GM12864 (cell line): ENCODE data around the gene NEK11.

Source experiments
- DNase-seq: peaks from one replicate; pipeline ENCODE4 v3.0.0-alpha.2; 2011; ENCODE audit warnings: low read depth
- H3K4me3 ChIP-seq: 2 replicates; pipeline ENCODE4 v1.5.1; 2011; ENCODE audit warnings: mild to moderate bottlenecking, low read depth, low read length, control low read depth
- TF ChIP-seq, protein P1 (sequence below): IDR thresholded peaks from 2 replicates; pipeline ENCODE4 v1.5.1; 2011; ENCODE audit warnings: low read depth, mild to moderate bottlenecking, moderate library complexity, low read length, control low read depth, inconsistent platforms; ENCODE audit errors: missing control alignments

NEK11 gene

GRCh38 chr3:131114256-131114655, 87.6 kb downstream of the NEK11 start:
- H3K4me3 ChIP-seq: no peak overlapping the region
- no peak for DNase-seq

GRCh38 chr3:131125684-131126083, 99.0 kb downstream of the NEK11 start:
- TF ChIP-seq, protein P1, sequence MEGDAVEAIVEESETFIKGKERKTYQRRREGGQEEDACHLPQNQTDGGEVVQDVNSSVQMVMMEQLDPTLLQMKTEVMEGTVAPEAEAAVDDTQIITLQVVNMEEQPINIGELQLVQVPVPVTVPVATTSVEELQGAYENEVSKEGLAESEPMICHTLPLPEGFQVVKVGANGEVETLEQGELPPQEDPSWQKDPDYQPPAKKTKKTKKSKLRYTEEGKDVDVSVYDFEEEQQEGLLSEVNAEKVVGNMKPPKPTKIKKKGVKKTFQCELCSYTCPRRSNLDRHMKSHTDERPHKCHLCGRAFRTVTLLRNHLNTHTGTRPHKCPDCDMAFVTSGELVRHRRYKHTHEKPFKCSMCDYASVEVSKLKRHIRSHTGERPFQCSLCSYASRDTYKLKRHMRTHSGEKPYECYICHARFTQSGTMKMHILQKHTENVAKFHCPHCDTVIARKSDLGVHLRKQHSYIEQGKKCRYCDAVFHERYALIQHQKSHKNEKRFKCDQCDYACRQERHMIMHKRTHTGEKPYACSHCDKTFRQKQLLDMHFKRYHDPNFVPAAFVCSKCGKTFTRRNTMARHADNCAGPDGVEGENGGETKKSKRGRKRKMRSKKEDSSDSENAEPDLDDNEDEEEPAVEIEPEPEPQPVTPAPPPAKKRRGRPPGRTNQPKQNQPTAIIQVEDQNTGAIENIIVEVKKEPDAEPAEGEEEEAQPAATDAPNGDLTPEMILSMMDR: no peak
- no peak for DNase-seq

More at GRCh38 chr3:131114256-131114655, 87.6 kb downstream of the NEK11 start:
- TF ChIP-seq, protein P1: no peak

DNA sequence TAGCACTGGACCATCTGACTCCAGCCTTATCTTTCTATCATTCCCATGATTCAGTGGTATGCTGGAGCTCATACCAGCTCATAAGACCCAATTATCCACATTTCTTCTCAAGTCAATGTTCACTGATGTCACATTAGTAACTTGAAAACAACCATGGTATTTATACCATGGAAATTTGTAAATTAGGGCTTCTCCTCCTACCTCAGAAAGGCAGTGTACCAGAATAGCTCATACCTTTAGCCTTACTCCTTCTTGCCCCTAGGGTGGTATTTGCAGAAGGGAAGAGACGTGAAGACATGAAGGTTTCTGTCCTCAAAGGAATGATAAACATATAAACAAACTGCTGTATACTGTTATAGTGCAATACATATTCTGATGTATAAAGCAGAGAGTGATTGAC, 114.2 kb downstream of the NEK11 start:
- no peak overlapping the region for H3K4me3 ChIP-seq
- no peak for DNase-seq
- TF ChIP-seq, protein P1: no peak

More at GRCh38 chr3:131125684-131126083, 99.0 kb downstream of the NEK11 start:
- no peak overlapping the region for H3K4me3 ChIP-seq

- TF ChIP-seq, protein P1: no peak
- no peak overlapping the region for H3K4me3 ChIP-seq
These were observed 115.1 kb downstream of the NEK11 start for GRCh38 chr3:131141770-131142169.

GRCh38 chr3:131142580-131142979, 115.9 kb downstream of the NEK11 start:
- DNase-seq: no peak

More at GRCh38 chr3:131141770-131142169, 115.1 kb downstream of the NEK11 start:
- no peak for DNase-seq

GRCh38 chr3:131143802-131144201, 117.1 kb downstream of the NEK11 start:
- TF ChIP-seq, protein P1: no peak
- DNase-seq: no peak

More at GRCh38 chr3:131142580-131142979, 115.9 kb downstream of the NEK11 start:
- TF ChIP-seq, protein P1: no peak
- H3K4me3 ChIP-seq: no peak overlapping the region

GRCh38 chr3:131147534-131147933, 120.9 kb downstream of the NEK11 start:
- no peak overlapping the region for H3K4me3 ChIP-seq
- TF ChIP-seq, protein P1: no peak
- DNase-seq: no peak

More at GRCh38 chr3:131143802-131144201, 117.1 kb downstream of the NEK11 start:
- no peak overlapping the region for H3K4me3 ChIP-seq
